Measurements from ENCODE around the gene KCNJ10. TPM values are rescaled to one million over a fixed set of nuclear protein-coding genes. Genes with fewer than 3 reads are reported as not detected.

Gene KCNJ10
- total RNA-seq, 2 donors from 2014 or later: not detected

DNA sequence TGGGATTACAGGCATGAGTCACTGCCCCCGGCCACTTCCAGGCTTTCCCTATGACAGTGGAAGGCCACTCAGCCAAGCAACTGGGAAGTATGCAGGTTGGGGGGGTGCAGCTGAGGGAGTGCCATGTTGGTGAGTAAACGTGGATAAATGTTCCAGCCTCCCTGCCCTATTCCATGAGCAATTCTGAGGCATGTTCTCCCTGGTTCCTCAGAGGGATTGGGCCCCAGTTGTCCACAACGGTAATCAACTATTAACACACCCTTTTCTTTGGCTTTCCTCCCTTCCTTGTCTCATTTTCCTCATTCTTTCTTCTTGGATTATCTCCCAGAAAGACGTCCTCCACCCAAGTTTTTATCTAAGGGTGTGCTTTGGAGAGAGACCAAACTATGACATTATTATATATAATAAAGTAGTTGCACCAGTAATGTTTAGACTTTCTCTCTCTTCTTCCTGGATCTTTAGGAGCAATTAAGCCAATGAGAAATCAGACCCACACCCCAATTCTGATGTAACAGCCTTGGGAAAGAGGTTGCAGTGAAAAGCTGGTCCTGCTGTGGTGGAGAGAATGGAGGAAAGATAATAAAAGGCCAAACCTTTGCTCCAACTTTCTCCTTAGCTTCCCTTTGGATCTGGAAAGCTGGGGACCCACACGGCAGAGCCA, 109.1 kb downstream of the KCNJ10 start:
- peak; percentile 30 for DNase-seq (ENCODE audit: low spot score)
- H3K4me1 ChIP-seq (replicated peaks): no peaks in the 10 kb centered on the region
- TF ChIP-seq, protein P1, sequence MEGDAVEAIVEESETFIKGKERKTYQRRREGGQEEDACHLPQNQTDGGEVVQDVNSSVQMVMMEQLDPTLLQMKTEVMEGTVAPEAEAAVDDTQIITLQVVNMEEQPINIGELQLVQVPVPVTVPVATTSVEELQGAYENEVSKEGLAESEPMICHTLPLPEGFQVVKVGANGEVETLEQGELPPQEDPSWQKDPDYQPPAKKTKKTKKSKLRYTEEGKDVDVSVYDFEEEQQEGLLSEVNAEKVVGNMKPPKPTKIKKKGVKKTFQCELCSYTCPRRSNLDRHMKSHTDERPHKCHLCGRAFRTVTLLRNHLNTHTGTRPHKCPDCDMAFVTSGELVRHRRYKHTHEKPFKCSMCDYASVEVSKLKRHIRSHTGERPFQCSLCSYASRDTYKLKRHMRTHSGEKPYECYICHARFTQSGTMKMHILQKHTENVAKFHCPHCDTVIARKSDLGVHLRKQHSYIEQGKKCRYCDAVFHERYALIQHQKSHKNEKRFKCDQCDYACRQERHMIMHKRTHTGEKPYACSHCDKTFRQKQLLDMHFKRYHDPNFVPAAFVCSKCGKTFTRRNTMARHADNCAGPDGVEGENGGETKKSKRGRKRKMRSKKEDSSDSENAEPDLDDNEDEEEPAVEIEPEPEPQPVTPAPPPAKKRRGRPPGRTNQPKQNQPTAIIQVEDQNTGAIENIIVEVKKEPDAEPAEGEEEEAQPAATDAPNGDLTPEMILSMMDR (IDR thresholded peaks at IDR 0.05): no peak
- TF ChIP-seq POLR2A (IDR thresholded peaks at IDR 0.05) (peak; percentile 25), POLR2AphosphoS5 (IDR thresholded peaks at IDR 0.05) (peak; percentile 56)
- no peaks in the 10 kb centered on the region for H3K9me3 ChIP-seq
- H3K27ac ChIP-seq: peak overlapping the region; percentile 30 to 40
- intact Hi-C loops (cut with DNase I): no loop called here
- no peaks in the 10 kb centered on the region for H3K36me3 ChIP-seq
- H3K27me3 ChIP-seq (replicated peaks; ENCODE audit: insufficient read depth): no peaks in the 10 kb centered on the region
- 31% methylated on average over 5 of the region's 5 CpGs for WGBS
- H3K4me3 ChIP-seq: no peak overlapping the region

DNA sequence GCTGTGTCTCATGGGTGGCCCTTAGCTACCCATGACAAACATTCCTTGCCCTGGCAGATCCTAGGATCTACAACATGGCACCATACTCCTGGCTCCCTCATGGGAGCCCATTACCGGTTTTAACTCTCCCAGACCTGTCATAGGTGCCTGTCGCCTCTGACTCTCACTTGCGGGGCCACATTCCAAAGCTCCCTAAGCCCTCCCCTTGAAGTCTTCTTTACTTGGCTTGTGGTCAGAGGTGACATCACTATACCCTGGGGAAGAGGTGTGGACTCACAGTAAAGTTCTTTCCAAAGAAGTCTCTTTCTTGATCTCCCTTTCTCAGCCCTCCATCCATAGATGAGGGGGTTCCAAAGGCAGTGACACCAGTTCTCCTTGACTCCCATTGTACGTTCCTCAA, 110.5 kb downstream of the KCNJ10 start:
- peak overlapping the region in 1 of 2 donors; percentile 24 for H3K27ac ChIP-seq
- no peaks in the 10 kb centered on the region for H3K27me3 ChIP-seq (replicated peaks; ENCODE audit: insufficient read depth)
- no peaks in the 10 kb centered on the region for H3K36me3 ChIP-seq
- no peaks in the 10 kb centered on the region for H3K9me3 ChIP-seq
- TF ChIP-seq, protein P1 (IDR thresholded peaks at IDR 0.05): no peak
- peak; percentile 4 for TF ChIP-seq POLR2AphosphoS5 (IDR thresholded peaks at IDR 0.05)
- intact Hi-C loops (cut with DNase I): no loop called here
- peak; percentile 40 for DNase-seq (ENCODE audit: low spot score)
- WGBS: 54% methylated on average over 4 of the region's 4 CpGs
- no peak overlapping the region for H3K4me3 ChIP-seq
- no peaks in the 10 kb centered on the region for H3K4me1 ChIP-seq (replicated peaks)

GRCh38 chr1:159958719-159959380, 111.1 kb downstream of the KCNJ10 start:
- DNase-seq (ENCODE audit: low spot score): no peak
- Histone ChIP-seq H3K36me3 (no peaks in the 10 kb centered on the region), H3K9me3 (no peaks in the 10 kb centered on the region), H3K4me1 (replicated peaks) (no peaks in the 10 kb centered on the region), H3K27me3 (replicated peaks; ENCODE audit: insufficient read depth) (no peaks in the 10 kb centered on the region), H3K27ac (peak overlapping the region in 1 of 2 donors; percentile 24), H3K4me3 (no peak overlapping the region)
- WGBS: 48% methylated on average over 3 of the region's 3 CpGs
- intact Hi-C loops (cut with DNase I): no loop called here
- TF ChIP-seq, protein P1 (IDR thresholded peaks at IDR 0.05): no peak
- TF ChIP-seq POLR2AphosphoS5 (IDR thresholded peaks at IDR 0.05) (no peak), POLR2A (IDR thresholded peaks at IDR 0.05) (no peak)

- intact Hi-C loops (cut with DNase I): no loop called here
- DNase-seq (ENCODE audit: low spot score): peak; percentile 88
Measured at GRCh38 chr1:159957824-159958268, 112.1 kb downstream of the KCNJ10 start.

More at GRCh38 chr1:159957824-159958268, 112.1 kb downstream of the KCNJ10 start:
- Histone ChIP-seq H3K4me3 (no peak overlapping the region), H3K36me3 (no peaks in the 10 kb centered on the region), H3K4me1 (replicated peaks) (no peaks in the 10 kb centered on the region), H3K27me3 (replicated peaks; ENCODE audit: insufficient read depth) (no peaks in the 10 kb centered on the region), H3K9me3 (no peaks in the 10 kb centered on the region), H3K27ac (peak overlapping the region in 1 of 2 donors; percentile 2)
- 23% methylated on average over 9 of the region's 9 CpGs for WGBS
- TF ChIP-seq POLR2A (IDR thresholded peaks at IDR 0.05) (no peak), POLR2AphosphoS5 (IDR thresholded peaks at IDR 0.05) (peak; percentile 87)
- TF ChIP-seq, protein P1 (IDR thresholded peaks at IDR 0.05): peak in 1 of 4 experiments; percentile 14
